Right atrium auricular region (tissue), 2 donors: Measurements from ENCODE around the gene ZNF732. TPM values are rescaled to one million over a fixed set of nuclear protein-coding genes. Genes with fewer than 3 reads are reported as not detected.
A peak's percentile ranks its signal among the peaks of the same experiment; 100 is the strongest.

Source experiments
- DNase-seq: peaks from one replicate; pipeline ENCODE4 v3.0.0-alpha.2; 2019; ENCODE audit warnings: low spot score
- H3K27ac ChIP-seq, 2 donors: fragments of 200-600 bp; sonication (generic); 1 replicate in 1 of 2; 2 replicates in 1 of 2; pipeline ENCODE4 v1.5.1; 2016 to 2019
- H3K27me3 ChIP-seq, 2 donors: fragments of 200-600 bp; sonication (generic); one replicate each; pipeline versions ENCODE4 v1.5.1 to v1.6.0; 2017 to 2019
- H3K36me3 ChIP-seq: fragments of 200-600 bp; sonication (generic); one replicate; pipeline ENCODE4 v1.5.1; 2016
- H3K4me1 ChIP-seq, 2 donors: fragments of 200-600 bp; sonication (generic); one replicate each; pipeline versions ENCODE4 v1.5.1 to v1.6.0; 2017 to 2019
- H3K4me3 ChIP-seq, 2 donors: fragments of 200-600 bp; sonication (generic); 1 replicate in 1 of 2; 2 replicates in 1 of 2; pipeline ENCODE4 v1.5.1; 2017 to 2019; ENCODE audit warnings: mild to moderate bottlenecking in 1 of 2, moderate library complexity in 1 of 2
- H3K9me3 ChIP-seq, 2 donors: fragments of 200-600 bp; sonication (generic); one replicate each; pipeline ENCODE4 v1.5.1; 2019
- total RNA-seq, 2 donors: library from RNA; depleted of rRNA; stranded (reverse); fragments of >200 nt; gene quantifications; one replicate each; pipeline ENCODE4 v1.1.0, GENCODE V29; 2016
- TF ChIP-seq, protein P1 (sequence below), 2 donors: fragments of 200-600 bp; sonication (generic); IDR thresholded peaks; one replicate each; pipeline ENCODE4 v1.5.1; 2019; ENCODE audit warnings: antibody characterized with exemption in 2 of 2

Gene ZNF732
- total RNA-seq: not detected

DNA sequence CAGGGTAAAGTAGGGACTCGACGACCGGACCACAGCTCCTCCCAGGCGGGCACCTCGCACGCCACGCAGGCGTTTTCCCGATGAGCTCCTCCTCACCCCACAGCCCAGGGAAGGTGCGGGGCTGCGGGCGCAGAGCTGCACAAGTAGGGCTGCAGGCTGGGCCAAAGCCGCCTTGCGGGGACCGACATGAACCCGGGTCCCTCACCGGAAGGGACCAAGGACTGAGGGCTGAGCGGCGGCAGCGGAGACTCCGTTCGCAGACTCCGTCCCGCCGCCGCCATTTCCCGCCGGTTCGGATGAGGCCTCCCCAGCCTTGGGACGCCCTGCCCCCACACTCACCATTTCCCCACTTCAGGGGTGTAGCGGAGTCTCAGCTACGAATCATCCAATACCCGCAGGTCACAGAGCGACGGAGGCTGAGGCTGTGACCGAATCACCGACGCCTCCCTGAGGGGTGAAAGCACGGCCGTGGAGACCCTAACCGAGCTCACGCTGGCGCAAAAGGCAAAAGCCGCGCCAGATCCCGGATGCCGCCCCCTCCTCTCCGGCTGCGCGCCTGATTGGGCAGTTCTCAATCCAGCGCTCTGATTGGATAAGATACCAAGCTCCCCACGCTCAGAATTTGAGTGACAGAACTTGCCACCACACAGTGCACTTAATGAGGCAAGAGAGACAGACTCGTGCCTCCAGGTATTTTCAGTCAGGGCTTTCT is at the start of gene ZNF732:
Gene ZNF732, minus strand, starts transcription at position 506 of the 712 bp plus-strand sequence. Its CDS starts 164 bp downstream, at position 342.
- no peaks in the 10 kb centered on the region for H3K27me3 ChIP-seq
- DNase-seq: peak; percentile 62
- H3K9me3 ChIP-seq: peaks cover 0 to 21% of the 10 kb centered on the region in 2 donors
- no peaks in the 10 kb centered on the region for H3K36me3 ChIP-seq
- peaks cover 0 to 11% of the 10 kb centered on the region in 2 donors for H3K4me1 ChIP-seq
- peak within 1 kb of the TSS; percentile 12 to 51 for H3K4me3 ChIP-seq
- H3K27ac ChIP-seq: no peak within 1 kb of the TSS
- TF ChIP-seq, protein P1, sequence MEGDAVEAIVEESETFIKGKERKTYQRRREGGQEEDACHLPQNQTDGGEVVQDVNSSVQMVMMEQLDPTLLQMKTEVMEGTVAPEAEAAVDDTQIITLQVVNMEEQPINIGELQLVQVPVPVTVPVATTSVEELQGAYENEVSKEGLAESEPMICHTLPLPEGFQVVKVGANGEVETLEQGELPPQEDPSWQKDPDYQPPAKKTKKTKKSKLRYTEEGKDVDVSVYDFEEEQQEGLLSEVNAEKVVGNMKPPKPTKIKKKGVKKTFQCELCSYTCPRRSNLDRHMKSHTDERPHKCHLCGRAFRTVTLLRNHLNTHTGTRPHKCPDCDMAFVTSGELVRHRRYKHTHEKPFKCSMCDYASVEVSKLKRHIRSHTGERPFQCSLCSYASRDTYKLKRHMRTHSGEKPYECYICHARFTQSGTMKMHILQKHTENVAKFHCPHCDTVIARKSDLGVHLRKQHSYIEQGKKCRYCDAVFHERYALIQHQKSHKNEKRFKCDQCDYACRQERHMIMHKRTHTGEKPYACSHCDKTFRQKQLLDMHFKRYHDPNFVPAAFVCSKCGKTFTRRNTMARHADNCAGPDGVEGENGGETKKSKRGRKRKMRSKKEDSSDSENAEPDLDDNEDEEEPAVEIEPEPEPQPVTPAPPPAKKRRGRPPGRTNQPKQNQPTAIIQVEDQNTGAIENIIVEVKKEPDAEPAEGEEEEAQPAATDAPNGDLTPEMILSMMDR (IDR thresholded peaks at IDR 0.05): no peak

DNA sequence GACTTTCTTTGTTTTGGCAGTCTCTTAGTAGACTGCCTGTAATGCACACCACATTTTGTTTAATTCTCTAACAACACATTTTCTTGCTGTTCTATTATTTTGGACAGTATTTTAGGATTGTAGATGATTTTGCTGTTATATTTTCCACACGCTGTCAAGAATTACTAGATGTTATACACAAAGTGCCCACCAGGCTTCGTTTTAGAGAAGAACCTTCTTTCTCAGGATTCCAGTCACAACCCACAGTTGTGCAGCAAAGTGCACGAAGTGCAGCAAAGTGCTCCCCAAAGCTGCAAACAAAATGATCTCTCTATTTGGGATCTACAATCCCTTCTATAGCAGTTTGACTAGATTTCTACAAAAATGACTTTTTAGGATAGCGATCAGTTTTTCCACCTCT is 34.7 kb upstream of the ZNF732 start:
- Histone ChIP-seq H3K9me3 (peaks cover 0 to 14% of the 10 kb centered on the region in 2 donors), H3K36me3 (peaks cover 14% of the 10 kb centered on the region), H3K4me3 (no peak overlapping the region), H3K4me1 (peaks cover 0 to 29% of the 10 kb centered on the region in 2 donors), H3K27me3 (no peaks in the 10 kb centered on the region), H3K27ac (no peak overlapping the region)
- TF ChIP-seq, protein P1 (IDR thresholded peaks at IDR 0.05): peak in 1 of 2 donors; percentile 27
- no peak for DNase-seq

DNA sequence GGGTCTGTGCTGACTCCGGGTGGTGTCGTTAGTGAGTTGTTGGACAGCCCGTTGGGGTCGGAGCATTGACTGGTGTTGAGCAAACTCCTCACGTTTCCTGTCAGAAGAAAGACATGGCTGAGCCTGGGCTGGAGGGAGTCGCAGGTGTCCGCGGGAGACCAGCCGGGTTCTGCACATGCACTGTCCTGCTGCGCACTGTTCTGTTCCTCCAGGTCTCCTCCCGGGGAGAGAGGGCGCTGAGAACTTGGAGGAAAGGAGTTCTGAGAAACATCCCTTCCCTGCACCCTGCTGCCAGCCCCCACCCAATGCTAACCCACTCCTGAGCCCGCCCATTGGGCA is 33.5 kb upstream of the ZNF732 start:
- no peaks in the 10 kb centered on the region for H3K27me3 ChIP-seq
- peaks cover 0 to 5% of the 10 kb centered on the region in 2 donors for H3K9me3 ChIP-seq
- TF ChIP-seq, protein P1 (IDR thresholded peaks at IDR 0.05): no peak
- DNase-seq: no peak
- H3K4me3 ChIP-seq: peak overlapping the region; percentile 97 to 98
- peaks cover 0 to 29% of the 10 kb centered on the region in 2 donors for H3K4me1 ChIP-seq
- peaks cover 1% of the 10 kb centered on the region for H3K36me3 ChIP-seq
- peak overlapping the region; percentile 93 to 97 for H3K27ac ChIP-seq

DNA sequence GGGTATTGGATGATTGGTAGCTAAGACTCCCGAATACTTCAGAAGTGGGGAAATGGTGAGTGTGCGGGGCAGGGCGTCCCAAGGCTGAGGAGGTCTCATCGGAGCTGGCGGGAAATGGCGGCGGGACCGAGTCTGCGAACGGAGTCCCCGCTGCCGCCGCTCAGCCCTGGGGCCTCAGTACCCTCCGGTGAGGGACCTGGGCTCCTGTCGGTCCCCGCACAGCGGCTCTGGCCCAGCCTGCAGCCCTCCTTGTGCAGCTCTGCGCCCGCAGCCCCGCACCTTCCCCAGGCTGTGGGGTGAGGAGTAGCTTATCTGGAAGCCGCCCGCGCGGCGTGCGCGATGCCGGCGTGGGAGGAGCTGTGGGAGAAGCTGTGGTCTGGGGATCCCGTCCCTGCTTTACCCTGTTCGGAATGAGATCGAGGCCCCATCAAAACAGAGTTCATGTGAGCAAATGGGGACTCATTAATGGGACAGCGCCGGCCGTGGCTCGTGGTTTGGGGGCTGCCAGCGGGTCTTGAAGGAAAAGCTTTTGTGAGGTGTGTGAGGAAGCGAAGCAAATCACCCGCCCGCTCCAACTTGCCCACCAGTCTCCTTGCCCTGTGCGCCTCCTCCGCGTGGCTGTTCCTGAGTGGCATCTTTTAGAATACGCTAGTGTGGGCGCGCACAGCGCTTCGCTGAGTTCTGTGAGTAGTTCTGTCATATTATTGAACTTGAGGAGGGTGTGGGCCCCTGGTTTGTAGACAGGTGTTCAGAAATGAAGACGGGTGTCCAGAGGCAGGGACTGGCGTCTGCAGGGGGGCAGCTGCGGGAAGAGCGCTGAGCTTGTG is 32.9 kb upstream of the ZNF732 start:
- Histone ChIP-seq H3K27me3 (no peaks in the 10 kb centered on the region), H3K27ac (peak overlapping the region; percentile 93 to 97), H3K4me1 (peaks cover 0 to 29% of the 10 kb centered on the region in 2 donors), H3K4me3 (peak overlapping the region; percentile 97 to 98), H3K36me3 (no peaks in the 10 kb centered on the region), H3K9me3 (peaks cover 0 to 5% of the 10 kb centered on the region in 2 donors)
- TF ChIP-seq, protein P1 (IDR thresholded peaks at IDR 0.05): no peak
- no peak for DNase-seq

DNA sequence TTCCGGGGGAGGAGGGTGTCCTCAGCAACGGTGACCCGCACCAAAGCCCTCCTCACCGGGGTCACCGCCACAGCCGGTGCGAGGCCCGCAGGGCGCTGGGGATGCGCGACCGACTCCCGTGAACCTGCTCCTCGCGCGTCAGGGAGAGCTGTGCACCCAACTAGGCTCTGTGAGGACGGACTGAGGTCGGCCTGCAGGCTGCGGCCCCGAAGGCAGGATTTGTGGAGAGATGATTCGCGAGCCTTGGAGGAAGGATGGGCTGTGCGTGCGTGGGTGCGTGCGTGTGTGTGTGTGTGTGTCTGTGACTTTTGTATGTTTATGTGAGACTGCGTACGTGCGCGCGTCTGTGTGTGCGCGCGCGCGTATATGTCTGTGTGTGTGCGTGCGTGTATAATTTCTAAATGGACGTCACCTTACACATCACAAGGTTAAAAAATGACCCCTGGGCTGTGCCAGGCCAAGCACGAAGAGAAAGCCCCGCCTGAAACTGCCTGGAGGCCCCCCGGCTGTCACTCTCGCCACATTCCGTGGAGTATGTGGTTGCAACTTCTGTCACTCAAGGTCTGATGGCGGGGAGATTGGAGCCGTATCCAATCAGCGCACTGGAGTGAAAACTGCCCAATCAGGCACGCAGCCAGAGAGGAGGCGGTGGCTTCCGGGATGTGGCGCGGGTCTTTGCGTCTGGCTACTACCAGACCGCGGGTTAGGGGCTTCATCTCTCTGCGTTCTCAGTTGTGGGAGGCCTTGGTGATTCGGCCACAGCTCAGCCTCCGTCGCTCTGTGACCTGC is 32.1 kb upstream of the ZNF732 start, which contains the start of gene ZNF141:
Gene ZNF141, plus strand, starts transcription at position 672 of the 789 bp plus-strand sequence. CDS start 170 bp downstream, outside the sequence.
- no peaks in the 10 kb centered on the region for H3K27me3 ChIP-seq
- DNase-seq: peak; percentile 99
- H3K36me3 ChIP-seq: no peaks in the 10 kb centered on the region
- H3K4me3 ChIP-seq: peak within 1 kb of the TSS; percentile 97 to 98
- peaks cover 0 to 3% of the 10 kb centered on the region in 2 donors for H3K9me3 ChIP-seq
- H3K4me1 ChIP-seq: peaks cover 0 to 29% of the 10 kb centered on the region in 2 donors
- H3K27ac ChIP-seq: peak within 1 kb of the TSS; percentile 93 to 97
- TF ChIP-seq, protein P1 (IDR thresholded peaks at IDR 0.05): no peak
